HepG2 (cell line): ENCODE data around the gene CEP20. TPM values are rescaled to one million over a fixed set of nuclear protein-coding genes. Genes with fewer than 3 reads are reported as not detected.

Experiments used
- ATAC-seq: fragments of 200-7000 bp; cut with Tn5 transposase; 3 replicates; pipeline ENCODE4 v1.9.1; 2020; ENCODE audit warnings: mild to moderate bottlenecking, moderate library complexity
- BruUV-seq: library from RNA; stranded (reverse); fragments of 400-500 nt; replicated peaks from 2 replicates; lab custom pipeline; 2021; lab: Mats Ljungman, UMichigan
- CTCF ChIA-PET: fragments of 300-600 bp; formaldehyde crosslinking; extraction: SDS; loops from one replicate; lab custom pipeline; 2021; ENCODE audit warnings: low total read pairs, inconsistent platforms, low intra/inter-chr PET ratio; lab: Yijun Ruan, JAX
- POLR2A ChIA-PET: fragments of 350-600 bp; sonication (Branson Sonifier 250); formaldehyde crosslinking; loops from one replicate; lab custom pipeline; 2020; ENCODE audit warnings: antibody characterized with exemption, inconsistent platforms; lab: Yijun Ruan, JAX
- DNase-seq: peaks from one replicate; pipeline ENCODE4 v3.0.0-alpha.2; 2015; ENCODE audit warnings: low spot score
- FAIRE-seq: peaks from 3 replicates; lab custom pipeline; 2011; peaks lifted over from hg19 to GRCh38; lab: Jason Lieb, UNC
- H2AFZ ChIP-seq: one replicate; pipeline ENCODE4 v1.6.1; 2011; ENCODE audit warnings: low read length, inconsistent platforms
- H3K27ac ChIP-seq: fragments of 300-600 bp; 3 replicates; pipeline ENCODE4 v1.8.0; 2011; ENCODE audit warnings: mixed run types, mild to moderate bottlenecking, mixed read lengths, low read length, inconsistent platforms; ENCODE audit not compliant: insufficient read depth; ENCODE audit errors: extremely low read length
- H3K27me3 ChIP-seq, 2 experiments: fragments of 200-600 bp in 1 of 2; 2 replicates in 1 of 2; 3 replicates in 1 of 2; pipeline versions ENCODE4 v1.6.0 to v1.8.0; 2011; ENCODE audit warnings: low read length in 2 of 2, mild to moderate bottlenecking in 2 of 2, moderate library complexity in 2 of 2, inconsistent platforms in 1 of 2; ENCODE audit not compliant: insufficient read depth in 2 of 2, control insufficient read depth in 1 of 2
- H3K36me3 ChIP-seq, 2 experiments: fragments of 200-600 bp in 1 of 2; replicated peaks in 1 of 2; 2 replicates in 1 of 2; 3 replicates in 1 of 2; pipeline versions ENCODE4 v1.5.1 to v1.8.0; 2011; ENCODE audit warnings: low read length in 2 of 2, inconsistent platforms in 1 of 2; ENCODE audit not compliant: insufficient read depth in 2 of 2, control insufficient read depth in 1 of 2
- H3K4me1 ChIP-seq: 2 replicates; pipeline ENCODE4 v1.5.1; 2012; ENCODE audit warnings: low read length, inconsistent platforms; ENCODE audit not compliant: insufficient read depth
- H3K4me2 ChIP-seq: 2 replicates; pipeline ENCODE4 v1.6.0; 2011; ENCODE audit warnings: low read depth, low read length, inconsistent platforms
- H3K4me3 ChIP-seq, 3 experiments: fragments of 200-600 bp in 1 of 3; sonication (generic), shearing (Covaris generic) in 1 of 3; replicated peaks in 1 of 3; 2 replicates each; pipeline ENCODE4 v1.5.1; 2011 to 2016; ENCODE audit warnings: low read length in 3 of 3, inconsistent platforms in 2 of 3, low read depth in 2 of 3, mild to moderate bottlenecking in 2 of 3, control low read depth in 1 of 3, mixed read lengths in 1 of 3; ENCODE audit not compliant: insufficient read depth in 1 of 3
- H3K79me2 ChIP-seq: one replicate; pipeline ENCODE4 v1.6.1; 2011; ENCODE audit warnings: low read length, inconsistent platforms; ENCODE audit not compliant: insufficient read depth
- H3K9ac ChIP-seq: 2 replicates; pipeline ENCODE4 v1.6.0; 2011; ENCODE audit warnings: mild to moderate bottlenecking, low read depth, low read length, inconsistent platforms; ENCODE audit not compliant: insufficient read depth
- H3K9me3 ChIP-seq: 2 replicates; pipeline ENCODE4 v1.5.1; 2012; ENCODE audit warnings: mild to moderate bottlenecking, low read length
- H4K20me1 ChIP-seq: 2 replicates; pipeline ENCODE4 v1.6.0; 2011; ENCODE audit warnings: inconsistent platforms, mild to moderate bottlenecking, low read length, moderate library complexity; ENCODE audit not compliant: insufficient read depth
- ATF3 ChIP-seq: sonication (generic); formaldehyde crosslinking; IDR thresholded peaks from 2 replicates; pipeline ENCODE4 v1.4.0; 2020; ENCODE audit warnings: missing genetic modification reagents
- EEA1 ChIP-seq: sonication (generic); formaldehyde crosslinking; IDR thresholded peaks from 2 replicates; pipeline ENCODE4 v1.5.1; 2020; ENCODE audit warnings: mild to moderate bottlenecking, missing genetic modification reagents, borderline replicate concordance
- IRF9 ChIP-seq: sonication (generic); formaldehyde crosslinking; IDR thresholded peaks from 2 replicates; pipeline ENCODE4 v1.8.0; 2022; ENCODE audit warnings: missing genetic modification reagents, mild to moderate bottlenecking, borderline replicate concordance
- MAFK ChIP-seq, 2 experiments: IDR thresholded peaks in 1 of 2; conservative IDR thresholded peaks in 1 of 2; 2 replicates each; pipeline ENCODE4 v1.6.1; 2011; ENCODE audit warnings: improper control_type of control experiment in 2 of 2, low read length in 2 of 2
- MNT ChIP-seq: fragments of 450-650 bp; IDR thresholded peaks from 2 replicates; pipeline ENCODE4 v1.6.1; 2016
- NR2C2 ChIP-seq: sonication (generic); formaldehyde crosslinking; IDR thresholded peaks from 2 replicates; pipeline ENCODE4 v1.4.0; 2020; ENCODE audit warnings: missing genetic modification reagents, mild to moderate bottlenecking, moderate library complexity, borderline replicate concordance
- TAF1 ChIP-seq: sonication (generic); formaldehyde crosslinking; IDR thresholded peaks from 2 replicates; pipeline ENCODE4 v1.4.0; 2020; ENCODE audit warnings: missing genetic modification reagents
- TFE3 ChIP-seq: IDR thresholded peaks from 2 replicates; pipeline ENCODE4 v1.6.1; 2016
- TGIF2 ChIP-seq: IDR thresholded peaks from 2 replicates; pipeline ENCODE4 v1.6.1; 2016; ENCODE audit warnings: control low read depth, missing compliant biosample characterization
- TRIM24 ChIP-seq: sonication (generic); formaldehyde crosslinking; IDR thresholded peaks from 2 replicates; pipeline ENCODE4 v1.8.0; 2022; ENCODE audit warnings: mild to moderate bottlenecking, missing genetic modification reagents
- YEATS2 ChIP-seq: sonication (generic); formaldehyde crosslinking; IDR thresholded peaks from 2 replicates; pipeline ENCODE4 v1.4.0; 2020; ENCODE audit warnings: missing genetic modification reagents, borderline replicate concordance
- ZNF484 ChIP-seq: sonication (generic); formaldehyde crosslinking; IDR thresholded peaks from 2 replicates; pipeline ENCODE4 v1.5.1; 2020; ENCODE audit warnings: mild to moderate bottlenecking, low read depth, missing genetic modification reagents, borderline replicate concordance
- ZNF720 ChIP-seq: sonication (generic); formaldehyde crosslinking; IDR thresholded peaks from 2 replicates; pipeline ENCODE4 v1.4.0; 2020; ENCODE audit warnings: missing genetic modification reagents
- ZNF790 ChIP-seq: sonication (generic); formaldehyde crosslinking; IDR thresholded peaks from 2 replicates; pipeline ENCODE4 v1.8.0; 2022; ENCODE audit warnings: missing genetic modification reagents, mild to moderate bottlenecking, borderline replicate concordance
- WGBS: methylation state at CpG from one replicate; pipeline ENCODE4 v1.1.6; 2017; ENCODE audit warnings: low lambda C conversion rate; 5-methylcytosine and 5-hydroxymethylcytosine counted together
- in situ Hi-C: cut with HindIII; loops from 2 replicates; pipeline ENCODE4 v1.10.0; 2017; ENCODE audit warnings: low pct_unique_long_range_greater_than_20kb; ENCODE audit not compliant: extremely low pct_ligation_motif_present
- intact Hi-C: fragments of 100-400 bp; cut with micrococcal nuclease; formaldehyde crosslinking; loops from one replicate; pipeline ENCODE4 v1.10.0; 2022; ENCODE audit not compliant: unreplicated experiment
- polyA plus RNA-seq, 8 experiments: library from polyadenylated mRNA; depleted of rRNA in 3 of 8; stranded (reverse) in 7 of 8; unstranded in 1 of 8; fragments of >200 nt; fragmentation: Illumina TruSeq in 4 of 8; extraction: Trizol in 4 of 8; gene quantifications; 2 replicates each; pipeline versions ENCODE4 v1.2.1 to v1.2.3, GENCODE V29; 2011 to 2016; ENCODE audit warnings: low read depth in 4 of 8, missing spikeins in 1 of 8, mixed read lengths in 1 of 8; ENCODE audit not compliant: insufficient read depth in 1 of 8
- total RNA-seq, 5 experiments: library from RNA; depleted of rRNA; stranded (reverse); fragments of >200 nt; fragmentation: Illumina TruSeq; extraction: Trizol; gene quantifications; 2 replicates each; pipeline ENCODE4 v1.2.3, GENCODE V29; 2016; ENCODE audit warnings: low read depth in 1 of 5

CEP20 gene
- total and polyA plus RNA-seq, 2 of the 13 experiments (the other 11 are each of a cell fraction or from before 2014, with no cell fraction given): 53.0 to 54.1 TPM

- no peaks in the 10 kb centered on the region for H3K79me2 ChIP-seq
- peaks cover 4 to 28% of the 10 kb centered on the region in 2 experiments for H3K36me3 ChIP-seq
- DNase-seq: no peak
- POLR2A ChIA-PET: no interaction called here
- in situ Hi-C loops (no loop called here), intact Hi-C loops (no loop called here)
- H2AFZ ChIP-seq: no peak overlapping the region
- ATAC-seq: no peak
- H3K27ac ChIP-seq: no peak overlapping the region
- H3K27me3 ChIP-seq: no peaks in the 10 kb centered on the region
- no peak overlapping the region for H3K4me2 ChIP-seq
- no peak overlapping the region for H3K4me3 ChIP-seq
- no peaks in the 10 kb centered on the region for H3K9me3 ChIP-seq
- FAIRE-seq: no peak
- 94% methylated on average over 5 of the region's 5 CpGs for WGBS
- CTCF ChIA-PET: no interaction called here
- BruUV-seq: no TSS peak
- no peak overlapping the region for H3K9ac ChIP-seq
- TF ChIP-seq TGIF2 (CRISPR knock-in tag) (no peak), TRIM24 (no peak), NR2C2 (no peak), EEA1 (no peak), YEATS2 (no peak), TFE3 (CRISPR knock-in tag) (no peak), MNT (no peak), TAF1 (no peak), ZNF484 (CRISPR knock-in tag) (no peak), IRF9 (CRISPR knock-in tag) (no peak), ZNF720 (CRISPR knock-in tag) (no peak), MAFK (conservative IDR thresholded peaks at IDR 0.05 in 1 of 2, IDR thresholded peaks at IDR 0.05 in 1 of 2; ENCODE audit: low read length in 2 of 2) (no peak), ZNF790 (CRISPR knock-in tag) (no peak), ATF3 (CRISPR knock-in tag) (no peak)
- H3K4me1 ChIP-seq: no peaks in the 10 kb centered on the region
- H4K20me1 ChIP-seq: no peaks in the 10 kb centered on the region
Observed at GRCh38 chr16:15864939-15865338, 23.5 kb downstream of the CEP20 start.
